CD4-positive, CD25-positive, alpha-beta regulatory T cell (primary cell): ENCODE results near the gene SBK3. TPM values are rescaled to one million over a fixed set of nuclear protein-coding genes. Genes with fewer than 3 reads are reported as not detected.

Source experiments
- ATAC-seq, 2 donors: fragments of 150-1000 bp; cut with Tn5 transposase; one replicate each; pipeline ENCODE4 v1.10.0; 2021; ENCODE audit warnings: low read depth in 2 of 2, moderate number of reproducible peaks in 2 of 2, moderate library complexity in 1 of 2
- DNase-seq, 3 donors: peaks; one replicate each; pipeline versions ENCODE4 v3.0.0 to v3.0.0-alpha.2; 2012 to 2022; ENCODE audit warnings: mixed read lengths in 1 of 3
- H3K27ac ChIP-seq: one replicate; pipeline ENCODE4 v1.7.0; 2013; ENCODE audit warnings: mild to moderate bottlenecking, low read length; ENCODE audit not compliant: insufficient read depth, poor library complexity, severe bottlenecking
- H3K27me3 ChIP-seq: one replicate; pipeline ENCODE4 v1.7.0; 2013; ENCODE audit warnings: low read length; ENCODE audit not compliant: control insufficient read depth, insufficient read depth
- H3K36me3 ChIP-seq: one replicate; pipeline ENCODE4 v1.7.0; 2013; ENCODE audit warnings: mild to moderate bottlenecking, low read length, moderate library complexity; ENCODE audit not compliant: control insufficient read depth, insufficient read depth
- H3K4me1 ChIP-seq: 2 replicates; pipeline ENCODE4 v1.7.0; 2013; ENCODE audit warnings: mild to moderate bottlenecking, low read length; ENCODE audit not compliant: insufficient read depth, control insufficient read depth, poor library complexity, severe bottlenecking
- H3K4me3 ChIP-seq: one replicate; pipeline ENCODE4 v1.7.0; 2013; ENCODE audit warnings: low read depth, mild to moderate bottlenecking, low read length, moderate library complexity
- H3K9me3 ChIP-seq, 2 experiments: 1 replicate in 1 of 2; 2 replicates in 1 of 2; pipeline ENCODE4 v1.7.0; 2013; ENCODE audit warnings: low read length in 2 of 2, mild to moderate bottlenecking in 1 of 2, moderate library complexity in 1 of 2; ENCODE audit not compliant: control insufficient read depth in 2 of 2
- H3K27ac Mint-ChIP-seq, 3 donors: one replicate each; pipeline ENCODE4 v1.8.0; 2020 to 2022; ENCODE audit warnings: mild to moderate bottlenecking in 3 of 3, mixed read lengths in 3 of 3, moderate library complexity in 2 of 3
- H3K27me3 Mint-ChIP-seq: one replicate; pipeline ENCODE4 v1.8.0; 2022; ENCODE audit warnings: mild to moderate bottlenecking, mixed read lengths
- H3K36me3 Mint-ChIP-seq: one replicate; pipeline ENCODE4 v1.8.0; 2020; ENCODE audit warnings: mixed read lengths
- H3K4me1 Mint-ChIP-seq, 4 donors: one replicate each; pipeline ENCODE4 v1.8.0; 2020 to 2022; ENCODE audit warnings: mixed read lengths in 4 of 4, mild to moderate bottlenecking in 1 of 4
- H3K4me3 Mint-ChIP-seq, 4 donors: one replicate each; pipeline ENCODE4 v1.8.0; 2020 to 2022; ENCODE audit warnings: mild to moderate bottlenecking in 4 of 4, mixed read lengths in 4 of 4, moderate library complexity in 3 of 4
- H3K9me3 Mint-ChIP-seq, 7 donors: one replicate each; pipeline ENCODE4 v1.8.0; 2020 to 2022; ENCODE audit warnings: mixed read lengths in 7 of 7, mild to moderate bottlenecking in 3 of 7, moderate library complexity in 2 of 7
- polyA plus RNA-seq, 4 donors: library from polyadenylated mRNA; unstranded; fragments of 300-500 nt; fragmentation: Illumina TruSeq; gene quantifications; one replicate each; pipeline ENCODE4 v1.2.3, GENCODE V29; 2021
- total RNA-seq: library from RNA; stranded (reverse); gene quantifications from one replicate; pipeline ENCODE4 v1.2.3, GENCODE V29; 2022

The SBK3 gene
- total and polyA plus RNA-seq, 5 donors from 2014 or later, result not detected

GRCh38 chr19:55493052-55493644, 52.2 kb downstream of the SBK3 start:
- H3K36me3 ChIP-seq, result no peaks in the 10 kb centered on the region
- Mint-ChIP-seq H3K27ac (no peak overlapping the region), H3K4me3 (peak overlapping the region in 1 of 4 donors; percentile 31), H3K27me3 (no peaks in the 10 kb centered on the region), H3K9me3 (no peaks in the 10 kb centered on the region), H3K4me1 (peaks cover 0 to 6% (median 0%) of the 10 kb centered on the region in 4 donors), H3K36me3 (peaks cover 4% of the 10 kb centered on the region)
- no peak for DNase-seq
- no peaks in the 10 kb centered on the region for H3K27me3 ChIP-seq
- H3K4me3 ChIP-seq, result no peak overlapping the region
- H3K9me3 ChIP-seq, result no peaks in the 10 kb centered on the region
- no peak for ATAC-seq
- no peaks in the 10 kb centered on the region for H3K4me1 ChIP-seq
- H3K27ac ChIP-seq, result no peak overlapping the region

GRCh38 chr19:55492362-55492944, 52.9 kb downstream of the SBK3 start:
- DNase-seq (no peak), ATAC-seq (no peak)
- Mint-ChIP-seq H3K4me1 (peaks cover 0 to 6% (median 0%) of the 10 kb centered on the region in 4 donors), H3K27me3 (no peaks in the 10 kb centered on the region), H3K36me3 (peaks cover 4% of the 10 kb centered on the region), H3K4me3 (peak overlapping the region in 1 of 4 donors; percentile 43), H3K9me3 (no peaks in the 10 kb centered on the region), H3K27ac (peak overlapping the region in 1 of 3 donors; percentile 48)
- Histone ChIP-seq H3K4me1 (no peaks in the 10 kb centered on the region), H3K27ac (no peak overlapping the region), H3K36me3 (no peaks in the 10 kb centered on the region), H3K9me3 (no peaks in the 10 kb centered on the region), H3K27me3 (no peaks in the 10 kb centered on the region), H3K4me3 (no peak overlapping the region)

GRCh38 chr19:55491546-55492360, 53.6 kb downstream of the SBK3 start:
- Histone ChIP-seq H3K36me3 (no peaks in the 10 kb centered on the region), H3K27ac (no peak overlapping the region), H3K27me3 (no peaks in the 10 kb centered on the region), H3K4me1 (no peaks in the 10 kb centered on the region), H3K9me3 (no peaks in the 10 kb centered on the region), H3K4me3 (no peak overlapping the region)
- DNase-seq (no peak), ATAC-seq (no peak)
- no peaks in the 10 kb centered on the region for H3K36me3 Mint-ChIP-seq
- H3K27ac Mint-ChIP-seq, result no peak overlapping the region
- no peaks in the 10 kb centered on the region for H3K27me3 Mint-ChIP-seq
- no peaks in the 10 kb centered on the region for H3K9me3 Mint-ChIP-seq
- H3K4me3 Mint-ChIP-seq, result no peak overlapping the region
- H3K4me1 Mint-ChIP-seq, result peaks cover 0 to 6% (median 0%) of the 10 kb centered on the region in 4 donors

Other genes starting within 250 kb of the SBK3 start
- gene TMEM150B, start 220.2 kb downstream of the SBK3 start, total RNA-seq, result 2.1 TPM
- gene TMEM150B, start 220.2 kb downstream of the SBK3 start, polyA plus RNA-seq, result not detected
- gene KMT5C, start 205.7 kb downstream of the SBK3 start, total RNA-seq, result 69.6 TPM
- gene KMT5C, start 205.7 kb downstream of the SBK3 start, polyA plus RNA-seq, result 1 to 10 TPM in 3 of 4 donors, under 1 TPM in 1; 0.98 to 1.6 (median 1.2) TPM
- 0.57 TPM for gene COX6B2, start 190.8 kb downstream of the SBK3 start, total RNA-seq
- gene COX6B2, start 190.8 kb downstream of the SBK3 start, polyA plus RNA-seq, result not detected
- not detected for gene GARIN5B, start 182.3 kb downstream of the SBK3 start, total RNA-seq
- gene GARIN5B, start 182.3 kb downstream of the SBK3 start, polyA plus RNA-seq, result not detected
- gene IL11, start 175.1 kb downstream of the SBK3 start, total RNA-seq, result not detected
- gene IL11, start 175.1 kb downstream of the SBK3 start, polyA plus RNA-seq, result not detected
- not detected for gene TMEM190, start 168.7 kb downstream of the SBK3 start, total RNA-seq
- not detected for gene TMEM190, start 168.7 kb downstream of the SBK3 start, polyA plus RNA-seq
- gene TMEM238, start 161.3 kb downstream of the SBK3 start, total RNA-seq, result 15.9 TPM
- gene TMEM238, start 161.3 kb downstream of the SBK3 start, polyA plus RNA-seq, result 1 to 10 TPM in 2 of 4 donors, under 1 TPM in 2; 0.42 to 1.3 (median 0.79) TPM
- 2,934 TPM for gene RPL28, start 159.6 kb downstream of the SBK3 start, total RNA-seq
- gene RPL28, start 159.6 kb downstream of the SBK3 start, polyA plus RNA-seq, result 100 to 1,000 TPM; 527 to 727 (median 674) TPM
- gene UBE2S, start 137.8 kb downstream of the SBK3 start, total RNA-seq, result 92.9 TPM
- 10 to 100 TPM; 24.9 to 38.8 (median 33.2) TPM for gene UBE2S, start 137.8 kb downstream of the SBK3 start, polyA plus RNA-seq
- not detected for gene SHISA7, start 102.2 kb downstream of the SBK3 start, total RNA-seq
- gene SHISA7, start 102.2 kb downstream of the SBK3 start, polyA plus RNA-seq, result not detected
- 6.3 TPM for gene ISOC2, start 83.9 kb downstream of the SBK3 start, total RNA-seq
- gene ISOC2, start 83.9 kb downstream of the SBK3 start, polyA plus RNA-seq, result 10 to 100 TPM; 24.7 to 34.1 (median 28.1) TPM
- not detected for gene C19orf85, start 80.8 kb downstream of the SBK3 start, total RNA-seq
- gene C19orf85, start 80.8 kb downstream of the SBK3 start, polyA plus RNA-seq, result not detected
- 23.9 TPM for gene ZNF628, start 68.9 kb downstream of the SBK3 start, total RNA-seq
- under 1 TPM; 0.05 to 0.22 (median 0.09) TPM for gene ZNF628, start 68.9 kb downstream of the SBK3 start, polyA plus RNA-seq
- 9.2 TPM for gene NAT14, start 60.4 kb downstream of the SBK3 start, total RNA-seq
- 1 to 10 TPM; 3.3 to 5.1 (median 4.1) TPM for gene NAT14, start 60.4 kb downstream of the SBK3 start, polyA plus RNA-seq
- gene SSC5D, start 57.1 kb downstream of the SBK3 start, total RNA-seq, result 0.27 TPM
- gene SSC5D, start 57.1 kb downstream of the SBK3 start, polyA plus RNA-seq, result not detected
- gene SBK2, start 8.4 kb downstream of the SBK3 start, total RNA-seq, result not detected
- gene SBK2, start 8.4 kb downstream of the SBK3 start, polyA plus RNA-seq, result not detected
- 4.2 TPM for gene ZNF579, start 35.3 kb upstream of the SBK3 start, total RNA-seq
- under 1 TPM in 3 of 4 donors, not detected in 1; 0.13 to 0.24 (median 0.14) TPM for gene ZNF579, start 35.3 kb upstream of the SBK3 start, polyA plus RNA-seq
- gene FIZ1, start 54.0 kb upstream of the SBK3 start, total RNA-seq, result 13.0 TPM
- gene FIZ1, start 54.0 kb upstream of the SBK3 start, polyA plus RNA-seq, result 1 to 10 TPM; 1.3 to 3.5 (median 1.5) TPM
- gene ZNF524, start 54.7 kb upstream of the SBK3 start, total RNA-seq, result 13.7 TPM
- gene ZNF524, start 54.7 kb upstream of the SBK3 start, polyA plus RNA-seq, result 10 to 100 TPM; 38.5 to 53.7 (median 44.5) TPM
- gene ZNF865, start 60.1 kb upstream of the SBK3 start, total RNA-seq, result 12.8 TPM
- under 1 TPM; 0.05 to 0.13 (median 0.10) TPM for gene ZNF865, start 60.1 kb upstream of the SBK3 start, polyA plus RNA-seq
- 11.1 TPM for gene ZNF784, start 79.0 kb upstream of the SBK3 start, total RNA-seq
- 1 to 10 TPM; 1.0 to 2.4 (median 1.6) TPM for gene ZNF784, start 79.0 kb upstream of the SBK3 start, polyA plus RNA-seq
- 30.8 TPM for gene ZNF580, start 95.5 kb upstream of the SBK3 start, total RNA-seq
- 10 to 100 TPM; 14.3 to 18.9 (median 16.0) TPM for gene ZNF580, start 95.5 kb upstream of the SBK3 start, polyA plus RNA-seq
- 23.7 TPM for gene ZNF581, start 98.1 kb upstream of the SBK3 start, total RNA-seq
- gene ZNF581, start 98.1 kb upstream of the SBK3 start, polyA plus RNA-seq, result 10 to 100 TPM; 26.5 to 36.6 (median 35.1) TPM
- 0.99 TPM for gene CCDC106, start 102.7 kb upstream of the SBK3 start, total RNA-seq
- 1 to 10 TPM in 1 of 4 donors, under 1 TPM in 3; 0.22 to 1.0 (median 0.51) TPM for gene CCDC106, start 102.7 kb upstream of the SBK3 start, polyA plus RNA-seq
- 283 TPM for gene U2AF2, start 109.5 kb upstream of the SBK3 start, total RNA-seq
- 1 to 10 TPM; 7.2 to 9.3 (median 8.2) TPM for gene U2AF2, start 109.5 kb upstream of the SBK3 start, polyA plus RNA-seq
- gene EPN1, start 129.7 kb upstream of the SBK3 start, total RNA-seq, result 46.1 TPM
- gene EPN1, start 129.7 kb upstream of the SBK3 start, polyA plus RNA-seq, result 1 to 10 TPM; 6.3 to 8.3 (median 7.6) TPM
- gene NLRP9, start 192.9 kb upstream of the SBK3 start, total RNA-seq, result not detected
- not detected for gene NLRP9, start 192.9 kb upstream of the SBK3 start, polyA plus RNA-seq
- gene RFPL4A, start 213.6 kb upstream of the SBK3 start, total RNA-seq, result not detected
- not detected for gene RFPL4A, start 213.6 kb upstream of the SBK3 start, polyA plus RNA-seq
- not detected for gene RFPL4AL1, start 223.6 kb upstream of the SBK3 start, total RNA-seq
- gene RFPL4AL1, start 223.6 kb upstream of the SBK3 start, polyA plus RNA-seq, result not detected